Keratinocyte (primary cell): ENCODE data around the gene DNAJC11. TPM values are rescaled to one million over a fixed set of nuclear protein-coding genes. Genes with fewer than 3 reads are reported as not detected.

Experiments
- DNase-seq: peaks from one replicate; pipeline ENCODE4 v3.0.0-alpha.2; 2011; ENCODE audit warnings: low read depth, missing footprints, low spot score
- FAIRE-seq: peaks from 2 replicates; lab custom pipeline; 2011; peaks lifted over from hg19 to GRCh38; lab: Jason Lieb, UNC
- H2AFZ ChIP-seq: 2 replicates; pipeline ENCODE4 v1.6.0; 2012; ENCODE audit warnings: low read length, control low read depth, inconsistent platforms; ENCODE audit not compliant: control insufficient read depth
- H3K27ac ChIP-seq: 2 replicates; pipeline ENCODE4 v1.5.1; 2011; ENCODE audit warnings: low read length; ENCODE audit not compliant: control insufficient read depth, insufficient read depth
- H3K27me3 ChIP-seq: 3 replicates; pipeline ENCODE4 v1.6.0; 2011; ENCODE audit warnings: low read length; ENCODE audit not compliant: control insufficient read depth, insufficient read depth; ENCODE audit errors: extremely low read depth
- H3K36me3 ChIP-seq, 2 experiments: 2 replicates in 1 of 2; 3 replicates in 1 of 2; pipeline ENCODE4 v1.5.1; 2011; ENCODE audit warnings: low read length in 2 of 2, mild to moderate bottlenecking in 1 of 2; ENCODE audit not compliant: control insufficient read depth in 2 of 2, insufficient read depth in 2 of 2; ENCODE audit errors: extremely low read depth in 1 of 2
- H3K4me1 ChIP-seq: 3 replicates; pipeline ENCODE4 v1.5.1; 2011; ENCODE audit warnings: low read length; ENCODE audit not compliant: control insufficient read depth, insufficient read depth; ENCODE audit errors: extremely low read depth
- H3K4me2 ChIP-seq: 3 replicates; pipeline ENCODE4 v1.6.0; 2011; ENCODE audit warnings: low read depth, low read length; ENCODE audit not compliant: control insufficient read depth, insufficient read depth; ENCODE audit errors: extremely low read depth
- H3K4me3 ChIP-seq, 3 experiments: fragments of 200-600 bp in 1 of 3; sonication (generic) in 1 of 3; 2 replicates in 2 of 3; 3 replicates in 1 of 3; pipeline ENCODE4 v1.5.1; 2011 to 2016; ENCODE audit warnings: low read length in 3 of 3, mild to moderate bottlenecking in 3 of 3, control low read depth in 2 of 3, inconsistent platforms in 1 of 3, low read depth in 1 of 3, mixed read lengths in 1 of 3, mixed run types in 1 of 3, moderate library complexity in 1 of 3; ENCODE audit not compliant: control insufficient read depth in 2 of 3, insufficient read depth in 2 of 3; ENCODE audit errors: extremely low read depth in 1 of 3
- H3K79me2 ChIP-seq: 2 replicates; pipeline ENCODE4 v1.6.0; 2012; ENCODE audit warnings: low read length; ENCODE audit not compliant: control insufficient read depth, insufficient read depth
- H3K9ac ChIP-seq: 3 replicates; pipeline ENCODE4 v1.6.0; 2011; ENCODE audit warnings: low read length; ENCODE audit not compliant: control insufficient read depth, insufficient read depth; ENCODE audit errors: extremely low read depth
- H3K9me1 ChIP-seq: 3 replicates; pipeline ENCODE4 v1.6.0; 2011; ENCODE audit warnings: low read length; ENCODE audit not compliant: control insufficient read depth, insufficient read depth; ENCODE audit errors: extremely low read depth
- H3K9me3 ChIP-seq: 2 replicates; pipeline ENCODE4 v1.5.1; 2012; ENCODE audit warnings: low read depth, low read length; ENCODE audit not compliant: control insufficient read depth
- H4K20me1 ChIP-seq: 3 replicates; pipeline ENCODE4 v1.6.0; 2011; ENCODE audit warnings: low read length; ENCODE audit not compliant: control insufficient read depth, insufficient read depth; ENCODE audit errors: extremely low read depth
- CTCF ChIP-seq, 3 experiments: IDR thresholded peaks in 1 of 3; conservative IDR thresholded peaks in 1 of 3; optimal IDR thresholded peaks in 1 of 3; 2 replicates in 2 of 3; 3 replicates in 1 of 3; pipeline versions ENCODE3 to v1.5.1; 2011; ENCODE audit warnings: low read length in 3 of 3, mild to moderate bottlenecking in 3 of 3, moderate library complexity in 2 of 3, control low read depth in 1 of 3, inconsistent platforms in 1 of 3; ENCODE audit not compliant: insufficient read depth in 2 of 3; ENCODE audit errors: extremely low read depth in 1 of 3
- EZH2 ChIP-seq: IDR thresholded peaks from one replicate; pipeline ENCODE4 v1.6.1; 2012; ENCODE audit warnings: inconsistent platforms, mild to moderate bottlenecking, low read length, moderate library complexity
- dilution Hi-C: fragments of 300-500 bp; cut with MboI; formaldehyde crosslinking; loops from one replicate; pipeline ENCODE4 v1.7.0; 2020; ENCODE audit warnings: low sequenced_read_pairs; ENCODE audit not compliant: extremely low pct_ligation_motif_present
- polyA plus RNA-seq, 5 experiments: library from polyadenylated mRNA; depleted of rRNA in 3 of 5; stranded (reverse) in 3 of 5; stranded (forward) in 1 of 5; unstranded in 1 of 5; fragments of >200 nt; gene quantifications; 1 replicate in 1 of 5; 2 replicates in 3 of 5; 3 replicates in 1 of 5; pipeline versions ENCODE4 v1.2.1 to v1.2.3, GENCODE V29; 2011 to 2012; ENCODE audit warnings: missing spikeins in 2 of 5, low read depth in 1 of 5, low replicate concordance in 1 of 5

DNAJC11 gene
- polyA plus RNA-seq, 1 donor (not counting 4 experiments of a cell fraction or from before 2014, with no cell fraction given), result 40.8 TPM

DNA sequence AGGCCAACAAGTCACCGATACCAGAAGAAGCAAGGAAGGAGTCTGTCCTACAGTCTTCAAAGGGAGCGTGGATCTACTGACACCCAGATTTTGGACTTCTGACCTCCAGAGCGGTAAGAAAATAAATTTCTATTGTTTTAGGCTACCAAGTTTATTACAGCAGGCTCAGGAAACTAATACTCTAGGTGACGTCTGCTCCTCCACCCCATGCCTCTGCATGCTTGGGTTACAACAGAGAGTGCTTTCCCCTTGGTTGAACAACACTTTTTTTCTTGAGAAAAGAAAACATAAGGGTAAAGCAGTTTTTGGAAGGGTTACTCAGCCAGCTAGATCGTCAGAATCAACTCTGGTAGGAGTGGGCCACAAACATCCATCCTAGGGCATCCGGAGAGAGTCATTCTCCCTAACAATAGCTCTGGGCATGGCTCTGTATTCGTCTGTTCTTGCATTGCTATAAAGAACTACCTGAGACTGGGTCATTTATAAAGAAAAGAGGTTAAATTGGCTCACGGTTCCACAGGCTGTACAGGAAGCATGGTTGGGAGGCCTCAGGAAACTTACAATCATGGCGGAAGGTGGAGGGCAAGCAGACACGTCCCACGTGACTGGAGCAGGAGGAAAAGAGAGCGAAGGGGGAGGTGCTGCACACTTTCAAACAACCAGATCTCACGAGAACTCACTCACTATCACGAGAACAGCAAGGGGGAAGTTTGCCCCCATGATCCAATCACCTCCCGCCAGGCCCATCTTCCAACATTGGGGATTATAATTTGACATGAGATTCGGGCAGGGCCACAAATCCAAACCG, 22.2 kb upstream of the DNAJC11 start:
- H3K4me3 ChIP-seq, result no peak overlapping the region
- H3K27me3 ChIP-seq, result no peaks in the 10 kb centered on the region
- no peak overlapping the region for H2AFZ ChIP-seq
- DNase-seq (no peak), FAIRE-seq (no peak)
- no peak overlapping the region for H3K9ac ChIP-seq
- no peaks in the 10 kb centered on the region for H3K79me2 ChIP-seq
- H3K36me3 ChIP-seq, result no peaks in the 10 kb centered on the region
- H3K9me1 ChIP-seq, result no peaks in the 10 kb centered on the region
- peak overlapping the region; percentile 63 for H3K4me2 ChIP-seq
- dilution Hi-C loops, result no loop called here
- TF ChIP-seq EZH2, result no peak
- TF ChIP-seq CTCF (optimal IDR thresholded peaks at IDR 0.05 in 1 of 3, IDR thresholded peaks at IDR 0.05 in 1 of 3, conservative IDR thresholded peaks at IDR 0.05 in 1 of 3; ENCODE audit: extremely low read depth in 1 of 3, insufficient read depth in 2 of 3, low read length in 3 of 3), result no peak
- no peaks in the 10 kb centered on the region for H3K9me3 ChIP-seq
- no peaks in the 10 kb centered on the region for H4K20me1 ChIP-seq
- no peak overlapping the region for H3K27ac ChIP-seq
- H3K4me1 ChIP-seq, result peaks cover 13% of the 10 kb centered on the region

DNA sequence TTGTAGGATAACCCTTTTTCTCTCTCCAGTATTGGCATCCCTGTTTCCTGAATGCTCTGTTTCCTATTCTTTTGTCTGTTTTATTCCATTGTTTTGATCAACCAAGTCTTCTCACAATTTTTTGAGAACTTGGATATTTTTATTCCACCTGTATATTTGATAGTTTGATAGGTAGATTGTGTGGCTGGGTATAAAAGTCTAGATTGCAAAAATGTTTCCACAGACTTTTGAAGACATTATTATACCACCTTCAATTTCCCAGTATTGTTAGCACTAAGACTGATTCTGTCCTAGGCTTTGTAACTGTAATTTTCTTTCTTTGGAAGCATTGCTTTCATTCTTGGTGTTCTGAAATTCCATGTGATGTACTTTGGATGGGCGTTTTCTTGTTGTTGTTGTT, 9.6 kb upstream of the DNAJC11 start:
- peaks cover 8% of the 10 kb centered on the region for H3K27me3 ChIP-seq
- no peak for TF ChIP-seq CTCF (optimal IDR thresholded peaks at IDR 0.05 in 1 of 3, IDR thresholded peaks at IDR 0.05 in 1 of 3, conservative IDR thresholded peaks at IDR 0.05 in 1 of 3; ENCODE audit: extremely low read depth in 1 of 3, insufficient read depth in 2 of 3, low read length in 3 of 3)
- TF ChIP-seq EZH2, result no peak
- H3K4me1 ChIP-seq, result no peaks in the 10 kb centered on the region
- H3K9ac ChIP-seq, result no peak overlapping the region
- H2AFZ ChIP-seq, result no peak overlapping the region
- H3K9me1 ChIP-seq, result no peaks in the 10 kb centered on the region
- dilution Hi-C loops, result no loop called here
- DNase-seq (no peak), FAIRE-seq (no peak)
- H3K4me3 ChIP-seq, result no peak overlapping the region
- H4K20me1 ChIP-seq, result no peaks in the 10 kb centered on the region
- no peak overlapping the region for H3K4me2 ChIP-seq
- no peak overlapping the region for H3K27ac ChIP-seq
- H3K79me2 ChIP-seq, result no peaks in the 10 kb centered on the region
- H3K36me3 ChIP-seq, result no peaks in the 10 kb centered on the region
- no peaks in the 10 kb centered on the region for H3K9me3 ChIP-seq
